ENCODE measurements around the gene GBP3.
"Not testable (repeated sequence)": the region's sequence is repeated elsewhere in the genome, so short reads cannot be mapped to it uniquely, and the experiment has no call there.

The GBP3 gene

DNA sequence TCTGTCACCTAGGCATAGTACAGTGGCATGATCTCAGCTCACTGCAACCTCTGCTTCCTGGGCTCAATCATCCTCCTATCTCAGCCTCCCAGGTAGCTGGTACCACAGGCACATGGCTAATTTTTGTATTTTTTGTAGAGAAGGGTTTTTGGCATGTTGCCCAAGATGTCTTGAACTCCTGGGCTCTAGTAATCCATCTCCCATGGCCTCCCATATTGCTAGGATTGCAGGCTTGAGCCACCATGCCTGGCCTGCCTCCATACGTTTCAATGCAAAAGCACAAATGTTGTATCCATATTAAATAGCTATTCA lies 17.6 kb upstream of the GBP3 start:
- DNase-seq: no peak

DNA sequence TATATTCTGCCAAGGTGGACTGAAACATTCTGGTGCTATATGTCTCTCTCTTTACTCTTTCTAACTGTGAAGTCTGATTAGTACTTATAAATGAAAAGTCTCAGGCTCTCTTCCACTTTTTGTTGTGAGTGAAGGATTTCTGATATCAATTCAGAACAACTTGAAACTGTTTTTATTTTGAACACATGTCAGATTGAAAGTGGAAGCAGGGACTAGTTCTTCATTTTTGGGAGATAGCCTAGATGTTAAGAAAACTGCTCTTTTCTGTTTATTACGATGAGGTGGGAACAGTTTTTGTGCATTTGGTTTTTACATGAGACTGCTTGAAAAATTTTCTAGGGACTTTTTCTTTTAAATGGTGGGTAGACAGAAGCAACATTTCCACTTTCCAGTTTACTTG lies 14.5 kb upstream of the GBP3 start:
- no peak for DNase-seq

DNA sequence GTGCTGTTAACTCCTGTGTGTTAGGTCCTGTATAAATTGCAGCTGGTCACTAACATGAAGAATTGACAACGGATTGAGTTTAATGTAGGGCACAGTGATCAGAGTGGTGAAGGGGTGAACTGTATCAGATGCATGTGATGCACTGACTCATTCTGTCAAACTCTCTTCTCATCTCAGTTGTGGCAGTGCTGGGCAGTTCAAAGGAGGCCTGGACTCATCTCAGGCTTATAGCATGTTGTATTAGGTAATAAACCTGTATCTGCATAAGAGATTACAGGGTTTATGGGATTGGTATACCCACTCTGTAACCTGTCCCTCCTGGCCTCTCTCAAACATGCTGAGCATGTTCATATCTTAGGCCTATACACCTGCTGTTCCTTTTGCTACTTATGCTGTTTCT lies 12.4 kb upstream of the GBP3 start:
- no peak for DNase-seq

DNA sequence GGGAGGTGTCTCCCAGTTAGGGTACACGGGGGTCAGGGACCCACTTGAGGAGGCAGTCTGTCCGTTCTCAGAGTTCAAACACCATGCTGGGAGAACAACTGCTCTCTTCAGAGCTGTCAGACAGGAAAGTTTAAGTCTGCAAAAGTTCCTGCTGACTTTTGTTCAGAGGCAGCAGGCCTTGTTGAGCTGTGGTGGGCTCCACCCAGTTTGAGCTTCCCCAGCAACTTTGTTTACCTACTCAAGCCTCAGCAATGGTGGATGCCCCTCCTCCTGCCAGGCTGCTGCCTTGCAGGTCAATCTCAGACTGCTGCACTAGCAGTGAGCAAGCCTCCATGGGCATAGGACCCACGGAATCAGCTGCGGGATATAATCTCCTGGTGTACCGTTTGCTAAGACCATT lies 11.3 kb upstream of the GBP3 start:
- not testable (repeated sequence) for DNase-seq

DNA sequence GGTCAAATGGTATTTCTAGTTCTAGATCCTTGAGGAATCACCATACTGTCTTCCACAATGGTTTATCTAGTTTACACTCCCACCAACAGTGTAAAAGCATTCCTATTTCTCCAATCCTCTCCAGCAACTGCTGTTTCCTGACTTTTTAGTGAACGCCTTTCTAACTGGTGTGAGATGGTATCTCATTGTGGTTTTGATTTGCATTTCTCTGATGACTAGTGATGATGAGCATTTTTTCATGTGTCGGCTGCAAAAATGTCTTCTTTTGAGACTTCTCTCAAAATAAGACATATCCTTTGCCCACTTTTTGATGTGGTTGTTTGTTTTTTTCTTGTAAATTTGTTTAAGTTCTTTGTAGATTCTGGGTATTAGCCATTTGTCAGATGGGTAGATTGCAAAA lies 6.4 kb upstream of the GBP3 start:
- DNase-seq: not testable (repeated sequence)

DNA sequence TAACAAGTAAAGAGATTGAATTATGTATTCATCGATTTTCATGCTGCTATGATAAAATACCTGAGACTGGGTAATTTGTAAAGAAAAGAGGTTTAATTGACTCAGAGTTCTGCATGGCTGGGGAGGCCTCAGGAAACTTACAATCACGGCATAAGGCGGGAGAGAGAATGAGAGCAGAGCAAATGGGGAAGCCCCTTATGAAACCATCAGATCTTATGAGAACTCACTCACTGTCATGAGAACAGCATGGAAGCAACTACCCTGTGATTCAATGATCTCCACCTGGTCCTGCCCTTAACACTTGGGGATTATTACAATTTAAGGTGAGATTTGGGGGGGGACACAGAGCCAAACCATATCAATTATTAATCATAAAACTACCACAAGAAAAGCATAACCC lies 3.3 kb upstream of the GBP3 start:
- DNase-seq: no peak

DNA sequence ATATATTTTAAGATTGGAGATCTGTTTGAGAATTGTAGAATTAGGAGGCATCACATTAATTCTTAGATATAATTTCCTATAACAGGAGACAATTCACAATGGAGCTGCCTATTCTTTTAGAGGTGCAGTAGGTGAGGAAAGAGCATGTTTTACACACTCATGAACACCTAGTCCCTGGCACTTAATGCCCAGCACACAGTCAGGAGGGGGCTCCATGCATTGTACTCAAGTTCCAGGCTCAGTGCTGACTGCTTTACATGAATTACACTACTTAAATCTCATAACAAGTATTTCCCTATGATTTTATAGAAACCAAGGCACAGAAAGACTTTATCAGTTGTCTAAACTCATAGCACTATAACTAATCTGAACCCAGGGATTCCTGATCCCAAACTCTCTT lies 360 bp upstream of the GBP3 start:
- DNase-seq: no peak

DNA sequence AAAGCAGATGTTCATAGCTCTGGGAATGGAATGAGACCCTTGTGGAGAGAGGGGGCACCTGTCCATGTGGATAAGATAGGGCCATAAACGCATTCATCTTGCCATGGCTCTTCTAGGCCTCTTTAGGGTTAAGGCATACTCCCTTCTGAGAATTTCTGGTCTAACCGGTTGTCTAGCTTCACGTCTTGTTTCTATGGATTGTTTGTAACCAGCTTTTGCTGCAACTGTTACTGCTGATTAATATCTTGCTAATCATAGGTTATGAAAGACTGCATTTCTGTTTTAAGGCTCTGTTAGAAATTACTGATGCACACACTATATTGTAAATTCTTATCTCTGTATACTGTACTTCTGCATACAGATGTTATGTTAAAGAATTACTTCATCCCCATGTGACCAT lies 4.3 kb downstream of the GBP3 start:
- not testable (repeated sequence) for DNase-seq

DNA sequence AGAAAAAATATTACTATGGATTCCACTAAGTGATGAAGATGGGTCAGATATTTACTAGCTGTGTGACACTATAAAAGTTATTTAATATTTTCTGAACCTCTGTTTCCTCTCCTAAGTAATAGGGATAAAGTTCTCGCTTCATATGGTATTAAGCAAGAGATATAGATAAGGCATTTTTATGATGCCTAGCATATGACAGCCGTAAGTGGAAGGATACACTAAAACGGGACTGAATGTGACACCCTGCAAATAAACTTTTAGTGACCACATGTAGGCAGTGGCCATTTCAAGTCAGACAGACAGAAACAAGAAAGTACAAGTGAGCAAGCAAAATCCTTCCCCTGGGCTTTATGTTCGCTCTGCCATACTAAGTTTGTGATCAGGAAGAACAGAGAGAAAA lies 14.2 kb downstream of the GBP3 start:
- no peak for DNase-seq

DNA sequence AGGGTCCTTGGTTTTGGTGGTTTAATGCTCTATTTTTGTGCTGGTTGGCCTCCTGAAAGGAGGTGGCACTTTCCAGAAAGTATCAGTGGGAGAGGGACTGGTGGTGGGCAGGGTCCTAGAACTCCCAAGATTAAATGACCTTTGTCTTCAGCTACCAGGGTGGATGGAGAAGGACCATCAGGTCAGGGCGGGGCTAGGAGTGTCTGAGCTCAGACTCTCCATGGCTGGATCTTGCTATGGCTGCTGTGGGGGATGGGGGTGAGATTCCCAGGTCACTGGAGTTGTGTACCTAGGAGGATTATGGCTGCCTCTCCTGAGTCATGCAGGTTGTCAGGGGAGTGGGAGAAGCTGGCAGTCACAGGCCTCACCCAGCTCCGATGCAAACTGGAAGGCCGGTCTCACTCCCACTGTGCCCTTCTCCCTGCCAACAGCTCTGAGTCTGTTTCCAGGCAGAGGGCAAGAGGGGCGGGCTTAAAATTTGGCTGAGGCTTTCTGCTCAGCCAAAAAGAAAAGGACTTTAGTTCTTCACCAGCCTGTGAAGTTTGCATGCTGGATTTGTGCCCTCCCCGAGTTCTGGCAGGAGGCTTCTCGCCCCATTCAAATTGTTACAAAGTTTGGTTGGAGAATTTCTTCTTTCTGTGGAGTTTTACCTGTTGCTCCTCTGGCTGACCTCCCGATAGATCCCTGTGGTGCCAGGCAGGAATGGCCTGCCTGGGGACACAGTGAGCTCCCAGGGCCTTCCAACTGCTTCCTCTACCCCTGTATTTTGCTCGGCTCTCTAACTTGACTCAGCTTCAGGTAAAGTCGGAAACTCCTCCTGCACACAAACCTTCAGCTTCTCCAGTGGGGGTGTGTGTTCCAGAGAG lies 17.1 kb downstream of the GBP3 start:
- no peak for DNase-seq

DNA sequence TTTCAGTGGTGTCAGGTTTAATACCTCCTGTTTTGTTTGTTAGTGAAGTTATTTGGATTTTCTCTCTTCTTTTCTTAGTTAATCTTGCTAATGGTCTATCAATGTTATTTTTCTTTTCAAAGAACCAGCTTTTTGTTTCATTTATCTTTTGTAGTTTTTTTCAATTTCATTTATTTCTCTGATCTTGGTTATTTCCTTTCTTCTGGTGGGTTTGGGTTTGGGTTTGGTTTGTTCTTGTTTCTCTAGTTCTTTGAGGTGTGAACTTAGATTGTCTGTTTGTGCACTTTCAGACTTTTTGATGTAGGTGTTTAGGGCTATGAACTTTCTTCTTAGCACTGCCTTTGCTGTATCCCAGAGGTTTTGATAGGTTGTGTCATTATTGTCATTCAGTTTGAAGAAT lies 20.5 kb downstream of the GBP3 start:
- not testable (repeated sequence) for DNase-seq

DNA sequence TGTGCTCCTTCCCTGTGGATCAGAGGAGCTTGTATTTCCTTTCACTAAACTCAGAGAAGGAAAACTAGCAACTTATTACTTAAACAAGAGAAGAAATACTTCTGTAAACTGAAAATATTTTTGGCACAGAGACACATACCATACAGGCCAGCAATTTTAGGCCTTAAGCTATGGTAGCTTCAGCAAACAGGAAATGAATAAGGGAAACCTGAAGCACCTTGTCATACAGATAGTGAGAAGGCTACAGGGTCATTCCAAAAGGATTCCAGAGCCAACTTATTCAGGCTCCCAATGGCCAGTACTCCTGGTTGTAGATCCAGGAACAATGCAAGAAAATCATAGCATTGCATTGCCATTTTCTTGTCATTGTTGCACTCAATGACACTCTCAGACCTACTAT lies 21.2 kb downstream of the GBP3 start:
- DNase-seq: no peak

DNA sequence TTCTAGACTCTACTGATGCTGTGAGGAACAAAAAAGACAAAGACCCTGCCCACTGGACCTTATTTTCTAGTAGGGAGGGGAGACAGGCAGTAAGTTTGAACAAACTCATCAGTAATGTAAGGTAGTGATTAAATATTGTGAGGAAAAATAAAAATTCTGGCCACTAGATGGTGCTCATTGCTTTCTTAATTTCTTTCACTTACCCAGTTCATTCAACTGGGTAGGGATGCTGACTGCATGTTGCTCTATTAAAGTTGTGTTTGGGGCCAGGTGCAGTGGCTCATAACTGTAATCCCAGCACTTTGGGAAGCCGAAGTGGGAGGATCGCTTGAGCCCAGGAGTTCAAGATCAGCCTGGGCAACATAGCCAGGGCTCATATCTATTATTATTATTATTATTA lies 23.9 kb downstream of the GBP3 start:
- no peak for DNase-seq

DNA sequence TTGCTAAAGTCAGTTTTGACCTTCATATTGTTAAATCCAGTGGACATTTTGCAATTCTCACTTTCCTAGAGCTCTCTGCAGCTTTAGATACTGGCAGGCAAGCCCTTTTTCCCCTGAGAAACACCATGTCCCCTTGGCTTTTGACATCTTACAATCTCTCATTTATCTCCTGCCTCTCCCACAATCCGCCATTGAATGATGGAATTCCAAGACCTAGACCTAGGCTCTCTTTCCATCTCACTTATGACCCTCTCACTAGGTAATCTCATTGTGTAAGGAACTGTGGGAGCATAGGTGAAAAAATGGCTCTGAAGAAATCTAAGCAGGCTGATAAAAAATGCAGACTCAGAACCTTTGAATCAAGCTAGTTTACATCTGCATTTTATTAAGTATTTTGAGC lies 32.2 kb downstream of the GBP3 start:
- DNase-seq: no peak

DNA sequence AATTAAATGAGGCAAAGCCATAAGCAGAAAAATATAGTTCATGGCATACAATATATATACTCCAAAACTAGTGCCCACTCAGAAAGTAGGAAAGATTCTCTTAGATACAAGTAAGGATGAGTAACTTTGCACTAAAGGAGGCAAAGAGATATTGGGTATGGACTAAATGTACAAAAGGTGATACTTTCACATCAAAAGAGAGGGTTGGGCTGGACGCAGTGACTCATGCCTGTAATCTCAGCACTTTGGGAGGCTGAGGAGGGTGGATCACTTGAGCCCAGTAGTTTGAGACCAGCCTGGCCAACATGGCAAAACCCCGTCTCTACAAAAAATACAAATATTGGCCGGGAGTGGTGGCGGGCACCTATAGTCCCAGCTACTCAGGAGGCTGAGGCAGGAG lies 37.0 kb downstream of the GBP3 start:
- no peak for DNase-seq

DNA sequence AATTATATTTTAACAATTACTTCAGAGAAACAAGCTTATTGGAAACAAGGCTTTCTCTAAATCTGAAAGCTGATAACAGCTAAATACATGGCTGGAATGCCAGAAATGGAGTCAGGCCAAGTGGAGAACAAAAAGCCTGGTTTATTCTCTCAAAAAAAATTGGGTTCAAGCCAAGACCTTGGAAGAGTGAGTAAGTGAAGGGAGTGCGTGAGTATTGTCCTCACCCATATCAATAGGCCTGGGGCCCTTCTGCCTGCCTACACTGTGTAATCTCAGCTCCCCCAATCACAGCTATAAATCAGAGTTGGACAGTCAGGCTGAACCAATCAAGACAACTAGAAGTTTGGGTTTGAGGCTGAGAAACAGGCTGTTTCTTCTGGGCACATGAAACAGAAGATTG lies 37.6 kb downstream of the GBP3 start:
- no peak for DNase-seq

DNA sequence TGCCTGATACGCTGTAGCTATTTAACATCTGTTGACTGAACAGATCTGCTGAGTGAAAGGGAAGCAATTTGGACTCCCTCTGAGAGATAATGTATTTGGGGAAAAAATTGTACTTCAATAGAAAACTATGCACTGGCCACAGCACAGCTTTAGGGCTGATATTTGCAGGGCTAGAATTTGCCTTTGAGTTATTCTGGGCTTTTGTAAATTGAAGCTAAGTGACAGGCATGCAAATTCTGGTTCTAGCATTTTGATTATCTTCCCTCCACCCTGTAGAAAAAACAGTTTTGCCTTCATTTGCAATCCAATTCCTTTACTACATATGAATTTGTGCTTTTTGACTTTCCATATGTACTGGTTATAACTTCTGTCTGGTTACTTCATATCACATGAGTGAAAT lies 38.1 kb downstream of the GBP3 start:
- DNase-seq: no peak

DNA sequence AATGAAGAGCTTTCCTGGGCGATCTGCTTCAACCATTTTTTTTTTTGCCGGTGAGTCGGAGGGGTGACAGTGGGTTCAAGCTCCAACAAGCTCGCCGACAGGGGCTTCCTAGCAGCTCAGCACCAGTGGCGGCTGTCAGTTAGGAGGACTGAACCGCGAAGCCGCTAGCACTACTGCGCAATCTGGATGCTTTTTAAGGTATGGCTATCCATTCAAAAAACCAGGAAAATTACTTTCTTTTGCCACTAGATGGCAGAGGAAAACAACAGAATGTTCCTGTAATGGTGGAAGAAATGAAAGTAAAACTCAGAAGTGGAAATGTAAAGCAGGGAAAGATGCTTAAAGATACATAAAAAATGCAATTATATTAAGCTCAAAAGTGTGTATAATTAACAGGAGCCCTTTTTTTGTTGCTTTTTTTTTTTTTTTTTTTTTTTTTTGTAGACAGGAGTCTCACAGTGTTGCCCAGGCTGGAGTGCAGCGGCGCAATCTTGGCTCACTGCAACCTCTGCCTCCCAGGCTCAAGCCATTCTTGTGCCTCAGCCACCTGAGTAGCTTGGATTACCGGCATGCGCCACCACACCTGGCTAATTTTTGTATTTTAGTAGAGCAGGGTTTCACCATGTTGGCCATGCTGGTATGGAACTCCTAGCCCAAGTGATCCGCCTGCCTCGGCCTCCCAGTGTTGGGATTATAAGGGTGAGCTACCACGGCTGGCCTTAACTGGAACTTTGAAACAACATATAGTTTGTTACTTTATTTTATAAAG lies 38.7 kb downstream of the GBP3 start:
- peak; percentile 48 for DNase-seq

DNA sequence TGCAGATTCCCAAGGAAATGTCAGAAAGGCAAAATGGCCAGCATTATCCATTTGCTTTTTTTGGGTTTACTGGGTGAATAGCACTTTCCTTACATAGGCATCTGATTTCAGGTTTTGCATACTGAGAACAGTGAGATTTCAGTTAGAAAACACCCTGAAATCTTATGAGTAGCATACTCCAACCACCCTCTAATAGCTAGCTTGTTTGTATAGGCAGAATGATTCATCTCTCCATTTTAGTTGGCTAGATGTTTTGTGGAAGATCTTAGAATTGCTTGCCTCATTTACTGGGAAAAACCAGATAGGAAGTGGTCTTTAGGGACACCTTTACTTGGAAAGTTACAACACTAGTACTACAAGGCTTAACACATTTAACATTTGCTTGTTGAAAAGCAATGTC lies 40.6 kb downstream of the GBP3 start:
- no peak for DNase-seq

DNA sequence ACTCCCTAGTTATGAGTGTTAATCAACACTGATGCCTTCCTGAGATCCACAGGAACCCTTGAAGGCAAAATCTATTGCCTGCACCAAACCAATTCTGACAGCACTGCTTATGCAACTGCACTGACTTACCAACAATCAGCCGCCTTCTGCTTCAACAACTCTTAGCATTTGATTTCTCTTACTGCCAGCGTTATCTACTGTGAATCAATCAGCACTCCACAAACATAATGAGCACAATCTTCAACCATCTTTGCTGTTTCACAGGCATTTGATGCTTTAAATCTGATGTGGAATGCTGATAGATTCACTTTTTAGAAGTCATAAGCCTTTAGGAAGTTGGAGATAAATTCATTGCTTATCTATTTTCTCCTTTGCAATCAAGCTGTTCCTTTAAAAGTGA lies 41.2 kb downstream of the GBP3 start:
- not testable (repeated sequence) for DNase-seq

DNA sequence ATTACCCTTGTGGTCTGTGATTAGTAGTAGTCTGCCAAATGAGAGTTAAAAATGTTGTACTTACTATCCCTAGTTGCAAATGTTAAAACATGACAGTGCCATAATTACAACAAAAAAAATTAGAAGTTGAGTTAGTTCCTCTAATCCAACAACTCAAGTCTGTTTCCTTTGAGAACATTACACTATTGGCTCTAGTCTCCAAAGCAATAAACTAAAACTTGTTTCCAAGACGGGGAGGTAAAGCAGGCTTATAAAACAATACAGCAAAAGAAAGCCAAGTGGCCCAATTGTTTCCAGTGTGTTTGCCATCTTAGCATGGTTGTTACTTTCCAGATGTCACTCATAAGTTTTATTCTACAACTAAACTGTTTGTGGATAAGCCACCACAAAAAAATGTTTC lies 41.8 kb downstream of the GBP3 start:
- no peak for DNase-seq

DNA sequence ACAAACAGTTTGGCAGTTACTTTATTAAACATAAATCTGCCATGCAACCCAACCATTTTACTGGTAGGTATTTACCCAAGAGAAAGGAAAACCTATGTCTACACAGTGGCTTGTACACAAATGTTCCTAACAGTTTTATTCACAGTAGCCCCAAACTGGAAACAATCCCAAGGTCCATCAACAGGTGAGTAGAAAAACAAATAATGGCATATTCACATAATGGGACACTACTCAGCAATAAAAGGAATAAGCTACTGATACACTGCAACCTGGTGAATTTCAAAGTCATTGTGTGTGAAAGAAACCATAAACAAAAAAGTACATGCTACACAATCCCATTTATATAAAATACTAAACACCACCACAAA lies 42.9 kb downstream of the GBP3 start:
- DNase-seq: no peak

DNA sequence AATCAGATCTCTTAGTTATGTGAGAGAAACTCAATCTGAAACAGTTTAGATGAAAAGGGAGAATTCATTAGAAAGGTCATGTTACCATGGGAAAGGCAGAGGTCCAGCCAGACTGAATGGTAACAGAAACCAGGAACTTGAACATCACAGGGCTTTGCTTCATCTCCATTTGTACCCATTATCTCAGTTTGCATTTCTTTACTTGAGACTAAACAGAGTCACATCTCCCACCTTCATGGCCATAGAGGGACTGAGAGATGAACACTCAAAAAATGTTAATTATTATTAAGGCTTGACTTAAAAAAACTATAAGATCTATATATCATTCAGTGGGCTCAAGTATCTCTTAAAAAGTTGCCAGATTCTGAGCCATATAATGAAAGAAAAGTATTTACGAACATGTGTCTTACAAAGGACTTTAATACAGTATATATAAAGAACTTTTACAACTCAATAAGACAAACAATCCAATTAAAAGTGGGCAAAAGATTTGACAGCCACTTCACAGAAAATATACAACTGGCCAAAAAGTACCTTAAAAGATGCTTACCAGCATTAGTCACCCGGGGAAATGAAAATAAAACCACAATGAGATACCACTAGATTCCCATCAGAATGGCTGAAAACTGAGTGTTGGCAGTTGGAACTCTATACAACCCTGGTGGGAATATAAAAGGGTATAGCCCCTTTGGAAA lies 43.5 kb downstream of the GBP3 start:
- DNase-seq: no peak

DNA sequence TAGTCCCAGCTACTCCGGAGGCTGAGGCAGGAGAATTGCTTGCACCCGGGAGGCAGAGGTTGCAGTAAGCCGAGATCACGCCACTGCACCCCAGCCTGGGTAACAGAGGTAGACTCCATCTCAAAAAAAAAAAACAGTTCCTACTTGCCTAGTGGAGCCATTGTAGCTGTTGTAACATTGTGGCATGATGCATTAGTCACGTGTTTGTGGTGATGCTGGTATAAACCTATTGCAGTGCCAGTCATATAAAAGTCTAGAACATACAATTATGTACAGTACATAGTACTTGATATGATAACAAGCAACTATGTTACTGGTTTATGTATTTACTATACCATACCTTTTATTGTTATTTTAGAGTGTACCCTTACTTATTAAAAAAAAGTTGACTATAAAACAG lies 46.4 kb downstream of the GBP3 start:
- DNase-seq: no peak
